Heart left ventricle (tissue), 16 donors: ENCODE results near the gene RPTOR. TPM values are rescaled to one million over a fixed set of nuclear protein-coding genes. Genes with fewer than 3 reads are reported as not detected.

ENCODE experiments used
- ATAC-seq, 4 donors: fragments of 200-7000 bp; cut with Tn5 transposase; one replicate each; pipeline ENCODE4 v1.9.1; 2020 to 2022; ENCODE audit warnings: moderate library complexity in 4 of 4, mild to moderate bottlenecking in 3 of 4, moderate number of reproducible peaks in 1 of 4
- DNase-seq, 5 donors: peaks; one replicate each; pipeline ENCODE4 v3.0.0-alpha.2; 2020
- H3K27ac ChIP-seq, 12 donors: fragments of 200-600 bp; sonication (generic) in 4 of 12; one replicate each; pipeline versions ENCODE4 v1.5.0 to v1.8.0; 2016 to 2022; ENCODE audit warnings: mild to moderate bottlenecking in 2 of 12
- H3K27me3 ChIP-seq, 9 donors: fragments of 200-600 bp; sonication (generic) in 2 of 9; one replicate each; pipeline versions ENCODE4 v1.5.1 to v1.8.0; 2016 to 2022; ENCODE audit warnings: mild to moderate bottlenecking in 3 of 9
- H3K36me3 ChIP-seq, 9 donors: fragments of 200-600 bp; sonication (generic) in 2 of 9; one replicate each; pipeline versions ENCODE4 v1.5.0 to v1.8.0; 2018 to 2022; ENCODE audit warnings: mild to moderate bottlenecking in 2 of 9
- H3K4me1 ChIP-seq, 12 donors: fragments of 200-600 bp; sonication (generic) in 4 of 12; one replicate each; pipeline versions ENCODE4 v1.5.0 to v1.8.0; 2016 to 2022; ENCODE audit warnings: mild to moderate bottlenecking in 3 of 12
- H3K4me3 ChIP-seq, 12 donors: fragments of 200-600 bp; sonication (generic) in 4 of 12; one replicate each; pipeline versions ENCODE4 v1.5.0 to v1.8.0; 2017 to 2022; ENCODE audit warnings: mild to moderate bottlenecking in 9 of 12, moderate library complexity in 4 of 12
- H3K9me3 ChIP-seq, 12 donors: fragments of 200-600 bp; sonication (generic) in 4 of 12; one replicate each; pipeline versions ENCODE4 v1.5.0 to v1.8.0; 2016 to 2022; ENCODE audit warnings: mild to moderate bottlenecking in 1 of 12
- CTCF ChIP-seq, 12 donors: fragments of 200-600 bp; sonication (generic) in 4 of 12; IDR thresholded peaks; one replicate each; pipeline versions ENCODE4 v1.5.0 to v1.8.0; 2018 to 2022; ENCODE audit warnings: antibody characterized with exemption in 12 of 12, mild to moderate bottlenecking in 5 of 12
- POLR2A ChIP-seq, 2 donors: fragments of 450-650 bp; IDR thresholded peaks; one replicate each; pipeline ENCODE4 v1.6.1; 2017; ENCODE audit warnings: antibody characterized with exemption in 2 of 2, mild to moderate bottlenecking in 2 of 2, moderate library complexity in 2 of 2
- WGBS, 4 donors: extraction: QIAGEN DNeasy Blood & Tissue Kit in 2 of 4; methylation state at CpG; one replicate each; pipeline versions ENCODE4 v1.1.5 to v1.1.7; 2013 to 2018; 5-methylcytosine and 5-hydroxymethylcytosine counted together
- intact Hi-C, 10 donors: fragments of 100-400 bp; cut with DNase I; formaldehyde crosslinking; loops; one replicate each; pipeline versions ENCODE4 v1.11.1 to v1.14.2; 2022
- polyA plus RNA-seq, 2 donors: library from polyadenylated mRNA; stranded (reverse); fragments of 200-250 nt; gene quantifications; one replicate each; pipeline ENCODE4 v1.2.3, GENCODE V29; 2013
- total RNA-seq, 9 donors: library from RNA; depleted of rRNA in 2 of 9; stranded (reverse); fragments of >200 nt in 2 of 9; fragmentation: NEBNext Ultra II Directional in 3 of 9; extraction: Animal tissue kit (Norgen Biotek cat#: 25700) in 3 of 9; gene quantifications; one replicate each; pipeline versions ENCODE4 v1.1.0 to v1.2.4, GENCODE V29; 2016 to 2023
- donor health status: ischemic (EF 13 %, LVEDD 7.1; RV severe dilation, severe dysfunction).
- donor health status: healthy with polysubstance abuse.
- donor health status: DM: no; HTN: yes; CAD: no.
- donor health status: DM: no; HTN: no; CAD: no.
- donor health status: ischemic (EF 25% LVEDD 6.9; RV normal size, moderate dysfunction).
- donor health status: ischemic (EF 25% LVEDD 5.7; RV mildly dilated, moderate dysfunction).
- donor health status: healthy.
- donor health status: DM: yes; HTN: yes; CAD: no.
- donor health status: ischemic (EF 35%, LVEDD 5.7; RV mildly dilated, moderate dysfunction).
- donor health status: nonischemic (EF 11% LVEDD 7.7; RV severe dilation, severe dysfunction).
- donor health status: DM: yes; HTN: yes; CAD: no.
- donor health status: PGD.
- donor health status: ischemic (EF 29% LVEDD 5.4; RV normal size, mild dysfunction).
- donor health status: nonischemic (EF 23%, LVEDD 6.1; RV moderate dilation, normal function).

The RPTOR gene
- total and polyA plus RNA-seq, 11 donors, result 14.7 to 31.7 (median 26.0) TPM

GRCh38 chr17:80786470-80786869 lies 241.8 kb downstream of the RPTOR start:
- no peak for ATAC-seq
- Histone ChIP-seq H3K36me3 (no peaks in the 10 kb centered on the region), H3K9me3 (no peaks in the 10 kb centered on the region), H3K4me3 (no peak overlapping the region), H3K27ac (no peak overlapping the region), H3K4me1 (peaks cover 4 to 60% (median 19%) of the 10 kb centered on the region in 12 donors), H3K27me3 (no peaks in the 10 kb centered on the region)
- WGBS, 4 donors, result 94 to 97% (median 96%) methylated on average over 9 of the region's 9 CpGs
- TF ChIP-seq POLR2A (IDR thresholded peaks at IDR 0.05) (no peak), CTCF (IDR thresholded peaks at IDR 0.05) (no peak)
- DNase-seq, result no peak
- intact Hi-C loops, result no loop called here

GRCh38 chr17:80786887-80787286 lies 242.2 kb downstream of the RPTOR start:
- intact Hi-C loops, result no loop called here
- no peak overlapping the region for H3K27ac ChIP-seq
- no peaks in the 10 kb centered on the region for H3K36me3 ChIP-seq
- peaks cover 4 to 60% (median 19%) of the 10 kb centered on the region in 12 donors for H3K4me1 ChIP-seq
- H3K27me3 ChIP-seq, result no peaks in the 10 kb centered on the region
- no peak for ATAC-seq
- no peak overlapping the region for H3K4me3 ChIP-seq
- no peak for DNase-seq
- WGBS, 4 donors, result 91 to 99% (median 92%) methylated on average over 8 of the region's 8 CpGs
- TF ChIP-seq POLR2A (IDR thresholded peaks at IDR 0.05) (no peak), CTCF (IDR thresholded peaks at IDR 0.05) (no peak)
- H3K9me3 ChIP-seq, result no peaks in the 10 kb centered on the region

- Histone ChIP-seq H3K36me3 (no peaks in the 10 kb centered on the region), H3K9me3 (no peaks in the 10 kb centered on the region), H3K27ac (no peak overlapping the region), H3K4me1 (peaks cover 0 to 60% (median 16%) of the 10 kb centered on the region in 12 donors), H3K4me3 (no peak overlapping the region), H3K27me3 (no peaks in the 10 kb centered on the region)
- TF ChIP-seq CTCF (IDR thresholded peaks at IDR 0.05) (no peak), POLR2A (IDR thresholded peaks at IDR 0.05) (no peak)
- 91 to 98% (median 94%) methylated on average over 3 of the region's 3 CpGs for WGBS, 4 donors
- intact Hi-C loops, result no loop called here
- no peak for ATAC-seq
- no peak for DNase-seq
These were observed 243.2 kb downstream of the RPTOR start for GRCh38 chr17:80787881-80788280.

- Histone ChIP-seq H3K27me3 (no peaks in the 10 kb centered on the region), H3K4me1 (peaks cover 0 to 54% (median 16%) of the 10 kb centered on the region in 12 donors), H3K27ac (peak overlapping the region in 2 of 12 donors; percentile 41 to 86), H3K4me3 (no peak overlapping the region), H3K36me3 (no peaks in the 10 kb centered on the region), H3K9me3 (no peaks in the 10 kb centered on the region)
- WGBS, 4 donors, result 37 to 56% (median 50%) methylated on average over 7 of the region's 7 CpGs
- DNase-seq (peak in 3 of 5 donors; percentile 47 to 54 (median 51)), ATAC-seq (peak; percentile 16 to 85 (median 73))
- TF ChIP-seq CTCF (IDR thresholded peaks at IDR 0.05) (no peak), POLR2A (IDR thresholded peaks at IDR 0.05) (no peak)
- intact Hi-C loops, result no loop called here
These were observed 244.8 kb downstream of the RPTOR start for GRCh38 chr17:80789356-80789902.
